Dendritic cell treated with granulocyte-macrophage colony-stimulating factor and Interleukin-4, amounts not matched to agents 40 ng/mL and 50 ng/mL, for 4 days (primary cell): ENCODE results near the gene RND2.
A peak's percentile ranks its signal among the peaks of the same experiment; 100 is the strongest.
"Not testable (repeated sequence)": the region's sequence is repeated elsewhere in the genome, so short reads cannot be mapped to it uniquely, and the experiment has no call there.

Source experiments
- H3K27ac Mint-ChIP-seq: one replicate; pipeline ENCODE4 v1.8.0; 2022; ENCODE audit warnings: mild to moderate bottlenecking, mixed read lengths
- H3K27me3 Mint-ChIP-seq: one replicate; pipeline ENCODE4 v1.8.0; 2022; ENCODE audit warnings: mild to moderate bottlenecking, mixed read lengths
- H3K36me3 Mint-ChIP-seq: one replicate; pipeline ENCODE4 v1.8.0; 2022; ENCODE audit warnings: low read depth, mixed read lengths
- H3K4me1 Mint-ChIP-seq: one replicate; pipeline ENCODE4 v1.8.0; 2022; ENCODE audit warnings: low read depth, mixed read lengths
- H3K4me3 Mint-ChIP-seq: one replicate; pipeline ENCODE4 v1.8.0; 2022; ENCODE audit warnings: mild to moderate bottlenecking, moderate library complexity, mixed read lengths
- H3K9me3 Mint-ChIP-seq: one replicate; pipeline ENCODE4 v1.8.0; 2022; ENCODE audit warnings: mixed read lengths
- intact Hi-C: fragments of 100-400 bp; cut with micrococcal nuclease; formaldehyde crosslinking; loops from one replicate; pipeline ENCODE4 v1.15.0; 2022

Gene RND2

GRCh38 chr17:42993913-42994312 is 31.1 kb upstream of the RND2 start:
- H3K4me1 Mint-ChIP-seq, H3K4me3 Mint-ChIP-seq, H3K27me3 Mint-ChIP-seq, H3K27ac Mint-ChIP-seq, H3K9me3 Mint-ChIP-seq: not testable (repeated sequence)
- intact Hi-C loops = loop anchor here (10.0 kb wide), 1 partner anchor 149 kb away; the partner anchor contains the start of gene AOC2
- H3K36me3 Mint-ChIP-seq = peaks cover 74% of the 10 kb centered on the region

GRCh38 chr17:42997390-42997983 is 27.5 kb upstream of the RND2 start:
- H3K27ac Mint-ChIP-seq = peak overlapping the region; percentile 95
- no peaks in the 10 kb centered on the region for H3K27me3 Mint-ChIP-seq
- peak overlapping the region; percentile 95 for H3K4me3 Mint-ChIP-seq
- peaks cover 74% of the 10 kb centered on the region for H3K36me3 Mint-ChIP-seq
- intact Hi-C loops = loop anchor here (10.0 kb wide), 1 partner anchor 153 kb away; the partner anchor contains the start of gene AOC2
- peaks cover 38% of the 10 kb centered on the region for H3K4me1 Mint-ChIP-seq
- no peaks in the 10 kb centered on the region for H3K9me3 Mint-ChIP-seq

DNA sequence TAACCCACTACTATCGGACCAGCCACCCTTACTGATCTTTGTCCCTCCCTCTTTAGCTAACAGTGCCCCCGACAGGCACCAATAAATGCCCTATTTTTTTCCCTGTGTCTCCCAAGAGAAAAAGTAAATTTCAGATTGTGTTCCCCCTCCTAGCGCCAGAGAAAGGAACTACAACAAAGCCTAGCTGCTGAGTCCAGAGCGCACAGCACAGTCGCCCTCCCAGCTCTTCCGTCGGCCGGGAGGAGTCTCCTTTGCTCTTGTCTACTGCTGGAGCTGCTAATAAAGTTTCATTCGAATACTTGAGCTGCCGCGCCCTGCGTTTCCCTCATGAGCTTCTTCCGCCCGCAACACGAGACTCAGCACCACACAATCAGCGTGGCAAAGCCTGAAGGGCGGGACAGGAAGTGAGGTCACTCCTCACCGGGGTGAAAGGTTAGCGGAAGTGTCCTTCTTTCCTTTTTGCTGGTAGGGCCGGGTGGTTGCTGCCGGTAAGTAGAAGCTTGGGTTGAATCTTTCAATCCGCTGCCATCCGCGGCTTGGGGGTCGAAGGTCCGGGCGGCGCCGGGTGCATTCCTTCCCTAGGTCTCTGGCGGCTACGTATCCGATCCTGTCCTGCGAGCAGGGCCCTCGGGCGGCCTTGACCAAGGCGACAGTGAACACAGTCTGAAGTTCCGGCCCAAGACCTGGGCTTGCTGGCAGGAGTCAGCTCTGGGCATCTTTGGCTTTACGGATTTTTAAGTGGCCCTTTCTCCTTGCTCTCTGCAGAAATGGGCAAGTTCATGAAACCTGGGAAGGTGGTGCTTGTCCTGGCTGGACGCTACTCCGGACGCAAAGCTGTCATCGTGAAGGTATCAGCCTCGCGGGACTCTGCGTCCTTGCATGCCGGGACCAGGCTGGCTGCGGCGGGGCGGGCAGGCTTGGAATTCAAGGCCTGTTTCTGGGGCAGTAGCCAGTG is 26.8 kb upstream of the RND2 start, which contains the start of gene RPL27:
Gene RPL27 (plus strand): TSS at position 436 of the 955 bp plus-strand sequence. CDS start 332 bp downstream, at position 768.
- Mint-ChIP-seq H3K36me3 (peaks cover 74% of the 10 kb centered on the region), H3K27ac (peak within 1 kb of the TSS; percentile 95), H3K4me3 (peak within 1 kb of the TSS; percentile 95), H3K4me1 (peaks cover 41% of the 10 kb centered on the region), H3K9me3 (no peaks in the 10 kb centered on the region), H3K27me3 (no peaks in the 10 kb centered on the region)
- intact Hi-C loops = loop anchor here (10.0 kb wide), 1 partner anchor 153 kb away; the partner anchor contains the start of gene AOC2

GRCh38 chr17:42999003-42999525 is 26.0 kb upstream of the RND2 start:
- Mint-ChIP-seq H3K4me1 (peaks cover 43% of the 10 kb centered on the region), H3K4me3 (peak overlapping the region; percentile 95), H3K27ac (peak overlapping the region; percentile 95), H3K9me3 (no peaks in the 10 kb centered on the region), H3K36me3 (peaks cover 74% of the 10 kb centered on the region), H3K27me3 (no peaks in the 10 kb centered on the region)
- intact Hi-C loops = loop anchor here (10.0 kb wide), 1 partner anchor 154 kb away; the partner anchor contains the start of gene AOC2

- Mint-ChIP-seq H3K36me3 (peaks cover 70% of the 10 kb centered on the region), H3K4me1 (peaks cover 43% of the 10 kb centered on the region), H3K27ac (peak overlapping the region; percentile 68)
- H3K9me3 Mint-ChIP-seq, H3K27me3 Mint-ChIP-seq, H3K4me3 Mint-ChIP-seq, intact Hi-C loops: not testable (repeated sequence)
Measured at GRCh38 chr17:43000894-43001293, 24.1 kb upstream of the RND2 start.

DNA sequence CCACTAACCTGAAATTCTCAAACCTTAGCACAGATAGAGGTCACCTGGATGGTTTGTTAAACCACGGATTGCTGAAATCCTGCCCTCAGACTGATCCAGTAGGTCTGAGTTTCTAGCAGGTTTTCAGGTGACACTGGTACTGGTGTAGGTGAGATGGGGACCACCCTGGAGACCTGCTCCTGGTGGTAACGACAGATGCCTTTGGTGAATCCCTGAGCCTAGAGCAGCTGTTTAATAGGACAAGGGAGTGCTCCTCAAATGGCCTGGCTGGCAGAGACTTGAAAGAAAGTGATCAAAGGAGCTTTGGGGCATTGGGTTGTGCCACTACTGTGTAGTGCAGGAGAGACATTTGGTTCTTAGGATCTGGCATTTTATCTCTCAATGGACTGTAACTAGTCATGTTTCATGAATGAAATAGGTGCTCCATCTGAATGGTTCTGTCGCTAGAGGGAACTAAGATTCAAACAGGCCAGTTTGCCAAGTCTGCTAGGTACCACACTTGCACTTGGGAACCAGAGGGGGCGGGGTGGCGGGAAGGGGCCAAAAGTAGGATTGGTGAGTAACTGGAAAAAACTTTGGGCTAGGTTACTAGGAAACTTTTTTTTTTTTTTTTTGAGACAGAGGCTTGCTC is 21.4 kb upstream of the RND2 start:
- no peak overlapping the region for H3K4me3 Mint-ChIP-seq
- H3K36me3 Mint-ChIP-seq = peaks cover 72% of the 10 kb centered on the region
- H3K27me3 Mint-ChIP-seq = no peaks in the 10 kb centered on the region
- peaks cover 36% of the 10 kb centered on the region for H3K4me1 Mint-ChIP-seq
- intact Hi-C loops = no loop called here
- no peaks in the 10 kb centered on the region for H3K9me3 Mint-ChIP-seq
- no peak overlapping the region for H3K27ac Mint-ChIP-seq

- Mint-ChIP-seq H3K36me3 (peaks cover 53% of the 10 kb centered on the region), H3K4me1 (peaks cover 24% of the 10 kb centered on the region), H3K4me3 (peak within 1 kb of the TSS; percentile 99), H3K9me3 (no peaks in the 10 kb centered on the region), H3K27me3 (no peaks in the 10 kb centered on the region), H3K27ac (peak within 1 kb of the TSS; percentile 97)
- intact Hi-C loops = no loop called here
Measured at GRCh38 chr17:43006639-43007551, 18.1 kb upstream of the RND2 start, which contains the start of gene IFI35. IFI35 (plus strand) TSS chr17:43006784; CDS start chr17:43006948, 164 bp downstream.

GRCh38 chr17:43010667-43011308 is 14.2 kb upstream of the RND2 start:
- no peaks in the 10 kb centered on the region for H3K9me3 Mint-ChIP-seq
- H3K36me3 Mint-ChIP-seq = peaks cover 60% of the 10 kb centered on the region
- intact Hi-C loops = no loop called here
- H3K4me1 Mint-ChIP-seq = peaks cover 51% of the 10 kb centered on the region
- H3K27me3 Mint-ChIP-seq = no peaks in the 10 kb centered on the region
- H3K4me3 Mint-ChIP-seq = no peak overlapping the region
- H3K27ac Mint-ChIP-seq = no peak overlapping the region

GRCh38 chr17:43011728-43012472 is 13.1 kb upstream of the RND2 start:
- H3K4me3 Mint-ChIP-seq = no peak overlapping the region
- no peaks in the 10 kb centered on the region for H3K27me3 Mint-ChIP-seq
- peaks cover 65% of the 10 kb centered on the region for H3K36me3 Mint-ChIP-seq
- peaks cover 60% of the 10 kb centered on the region for H3K4me1 Mint-ChIP-seq
- H3K27ac Mint-ChIP-seq = peak overlapping the region; percentile 50
- H3K9me3 Mint-ChIP-seq = no peaks in the 10 kb centered on the region
- intact Hi-C loops = no loop called here

DNA sequence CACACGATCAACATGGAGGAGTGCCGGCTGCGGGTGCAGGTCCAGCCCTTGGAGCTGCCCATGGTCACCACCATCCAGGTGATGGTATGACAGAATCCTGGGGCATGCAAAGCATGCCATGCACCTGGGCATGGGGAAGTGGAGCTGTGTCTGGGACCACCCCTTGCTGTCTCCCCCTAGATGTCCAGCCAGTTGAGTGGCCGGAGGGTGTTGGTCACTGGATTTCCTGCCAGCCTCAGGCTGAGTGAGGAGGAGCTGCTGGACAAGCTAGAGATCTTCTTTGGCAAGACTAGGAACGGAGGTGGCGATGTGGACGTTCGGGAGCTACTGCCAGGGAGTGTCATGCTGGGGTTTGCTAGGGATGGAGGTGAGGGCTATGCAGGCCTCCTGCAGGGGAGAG is 11.7 kb upstream of the RND2 start:
- H3K4me1 Mint-ChIP-seq = peaks cover 66% of the 10 kb centered on the region
- H3K36me3 Mint-ChIP-seq = peaks cover 78% of the 10 kb centered on the region
- H3K27ac Mint-ChIP-seq = no peak overlapping the region
- no peaks in the 10 kb centered on the region for H3K27me3 Mint-ChIP-seq
- no peaks in the 10 kb centered on the region for H3K9me3 Mint-ChIP-seq
- H3K4me3 Mint-ChIP-seq = no peak overlapping the region
- intact Hi-C loops = no loop called here

GRCh38 chr17:43014020-43014648 is 10.9 kb upstream of the RND2 start:
- intact Hi-C loops = no loop called here
- H3K27ac Mint-ChIP-seq = peak overlapping the region; percentile 73
- H3K9me3 Mint-ChIP-seq = no peaks in the 10 kb centered on the region

More at GRCh38 chr17:43014020-43014648, 10.9 kb upstream of the RND2 start:
- peak overlapping the region; percentile 1 for H3K4me3 Mint-ChIP-seq
- peaks cover 73% of the 10 kb centered on the region for H3K4me1 Mint-ChIP-seq
- peaks cover 83% of the 10 kb centered on the region for H3K36me3 Mint-ChIP-seq
- H3K27me3 Mint-ChIP-seq = no peaks in the 10 kb centered on the region
